ENCODE data around the gene INAFM1.

- TF ChIP-seq, protein P1, sequence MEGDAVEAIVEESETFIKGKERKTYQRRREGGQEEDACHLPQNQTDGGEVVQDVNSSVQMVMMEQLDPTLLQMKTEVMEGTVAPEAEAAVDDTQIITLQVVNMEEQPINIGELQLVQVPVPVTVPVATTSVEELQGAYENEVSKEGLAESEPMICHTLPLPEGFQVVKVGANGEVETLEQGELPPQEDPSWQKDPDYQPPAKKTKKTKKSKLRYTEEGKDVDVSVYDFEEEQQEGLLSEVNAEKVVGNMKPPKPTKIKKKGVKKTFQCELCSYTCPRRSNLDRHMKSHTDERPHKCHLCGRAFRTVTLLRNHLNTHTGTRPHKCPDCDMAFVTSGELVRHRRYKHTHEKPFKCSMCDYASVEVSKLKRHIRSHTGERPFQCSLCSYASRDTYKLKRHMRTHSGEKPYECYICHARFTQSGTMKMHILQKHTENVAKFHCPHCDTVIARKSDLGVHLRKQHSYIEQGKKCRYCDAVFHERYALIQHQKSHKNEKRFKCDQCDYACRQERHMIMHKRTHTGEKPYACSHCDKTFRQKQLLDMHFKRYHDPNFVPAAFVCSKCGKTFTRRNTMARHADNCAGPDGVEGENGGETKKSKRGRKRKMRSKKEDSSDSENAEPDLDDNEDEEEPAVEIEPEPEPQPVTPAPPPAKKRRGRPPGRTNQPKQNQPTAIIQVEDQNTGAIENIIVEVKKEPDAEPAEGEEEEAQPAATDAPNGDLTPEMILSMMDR (IDR thresholded peaks at IDR 0.05; ENCODE audit: low read depth, low read length, poor library complexity, severe bottlenecking): peak; percentile 28
- TF ChIP-seq EZH2phosphoT487 (IDR thresholded peaks at IDR 0.05; ENCODE audit: borderline replicate concordance, low read length): no peak
Observed at GRCh38 chr19:47226426-47227351, 48.0 kb upstream of the INAFM1 start.

Data from DOHH2 (cell line).